SK-N-SH (cell line): Measurements from ENCODE around the gene NBEAL2.

Experiments
- EP300 ChIP-seq, 2 experiments: IDR thresholded peaks; 2 replicates each; pipeline versions ENCODE4 v1.4.0 to v1.6.1; 2012; ENCODE audit warnings: borderline replicate concordance in 1 of 2, low read depth in 1 of 2, low read length in 1 of 2
- JUND ChIP-seq: IDR thresholded peaks from 2 replicates; pipeline ENCODE4 v1.4.0; 2012
- POLR2AphosphoS5 ChIP-seq: IDR thresholded peaks from 2 replicates; pipeline ENCODE4 v1.6.1; 2012; ENCODE audit warnings: low read depth, low read length
- TF ChIP-seq, protein P1 (sequence below): IDR thresholded peaks from 2 replicates; pipeline ENCODE4 v1.6.1; 2012; ENCODE audit warnings: mild to moderate bottlenecking, low read depth, low read length, moderate library complexity

GRCh38 chr3:46994801-46995731, 15.6 kb downstream of the NBEAL2 start:
- TF ChIP-seq JUND (no peak), POLR2AphosphoS5 (no peak), EP300 (IDR thresholded peaks at IDR 0.05; ENCODE audit: borderline replicate concordance in 1 of 2, low read depth in 1 of 2, low read length in 1 of 2) (no peak)
- TF ChIP-seq, protein P1, sequence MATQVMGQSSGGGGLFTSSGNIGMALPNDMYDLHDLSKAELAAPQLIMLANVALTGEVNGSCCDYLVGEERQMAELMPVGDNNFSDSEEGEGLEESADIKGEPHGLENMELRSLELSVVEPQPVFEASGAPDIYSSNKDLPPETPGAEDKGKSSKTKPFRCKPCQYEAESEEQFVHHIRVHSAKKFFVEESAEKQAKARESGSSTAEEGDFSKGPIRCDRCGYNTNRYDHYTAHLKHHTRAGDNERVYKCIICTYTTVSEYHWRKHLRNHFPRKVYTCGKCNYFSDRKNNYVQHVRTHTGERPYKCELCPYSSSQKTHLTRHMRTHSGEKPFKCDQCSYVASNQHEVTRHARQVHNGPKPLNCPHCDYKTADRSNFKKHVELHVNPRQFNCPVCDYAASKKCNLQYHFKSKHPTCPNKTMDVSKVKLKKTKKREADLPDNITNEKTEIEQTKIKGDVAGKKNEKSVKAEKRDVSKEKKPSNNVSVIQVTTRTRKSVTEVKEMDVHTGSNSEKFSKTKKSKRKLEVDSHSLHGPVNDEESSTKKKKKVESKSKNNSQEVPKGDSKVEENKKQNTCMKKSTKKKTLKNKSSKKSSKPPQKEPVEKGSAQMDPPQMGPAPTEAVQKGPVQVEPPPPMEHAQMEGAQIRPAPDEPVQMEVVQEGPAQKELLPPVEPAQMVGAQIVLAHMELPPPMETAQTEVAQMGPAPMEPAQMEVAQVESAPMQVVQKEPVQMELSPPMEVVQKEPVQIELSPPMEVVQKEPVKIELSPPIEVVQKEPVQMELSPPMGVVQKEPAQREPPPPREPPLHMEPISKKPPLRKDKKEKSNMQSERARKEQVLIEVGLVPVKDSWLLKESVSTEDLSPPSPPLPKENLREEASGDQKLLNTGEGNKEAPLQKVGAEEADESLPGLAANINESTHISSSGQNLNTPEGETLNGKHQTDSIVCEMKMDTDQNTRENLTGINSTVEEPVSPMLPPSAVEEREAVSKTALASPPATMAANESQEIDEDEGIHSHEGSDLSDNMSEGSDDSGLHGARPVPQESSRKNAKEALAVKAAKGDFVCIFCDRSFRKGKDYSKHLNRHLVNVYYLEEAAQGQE: no peak
